Pancreas (tissue), 10 donors: ENCODE data around the gene NKAIN1. TPM values are rescaled to one million over a fixed set of nuclear protein-coding genes. Genes with fewer than 3 reads are reported as not detected.

Source experiments
- ATAC-seq, 4 donors: fragments of 200-7000 bp; cut with Tn5 transposase; one replicate each; pipeline versions ENCODE4 v1.8.0 to v1.9.1; 2020; ENCODE audit warnings: mild to moderate bottlenecking in 4 of 4, moderate library complexity in 4 of 4
- DNase-seq, 6 donors: peaks; one replicate each; pipeline ENCODE4 v3.0.0-alpha.2; 2020
- FAIRE-seq: peaks from 2 replicates; lab custom pipeline; 2012; peaks lifted over from hg19 to GRCh38; lab: Jason Lieb, UNC
- H3K27ac ChIP-seq, 4 donors: fragments of 200-600 bp; sonication (generic); 1 replicate in 3 of 4; 2 replicates in 1 of 4; pipeline versions ENCODE4 v1.5.0 to v1.8.0; 2020
- H3K27me3 ChIP-seq, 4 donors: fragments of 200-600 bp; one replicate each; pipeline ENCODE4 v1.8.0; 2021
- H3K36me3 ChIP-seq, 3 donors: fragments of 200-600 bp; sonication (generic) in 1 of 3; one replicate each; pipeline versions ENCODE4 v1.5.0 to v1.8.0; 2020 to 2021
- H3K4me1 ChIP-seq, 3 donors: fragments of 200-600 bp; one replicate each; pipeline ENCODE4 v1.8.0; 2021
- H3K4me3 ChIP-seq, 4 donors: fragments of 200-600 bp; sonication (generic) in 2 of 4; one replicate each; pipeline versions ENCODE4 v1.5.0 to v1.8.0; 2020 to 2021
- H3K9me3 ChIP-seq, 4 donors: fragments of 200-600 bp; one replicate each; pipeline ENCODE4 v1.8.0; 2021
- CTCF ChIP-seq, 4 donors: fragments of 200-600 bp; sonication (generic) in 3 of 4; IDR thresholded peaks; one replicate each; pipeline versions ENCODE4 v1.5.0 to v1.8.0; 2021; ENCODE audit warnings: antibody characterized with exemption in 4 of 4
- WGBS, 2 donors: extraction: QIAGEN DNeasy Blood & Tissue Kit; methylation state at CpG; one replicate each; pipeline ENCODE4 v1.1.7; 2013; 5-methylcytosine and 5-hydroxymethylcytosine counted together
- intact Hi-C, 3 donors: fragments of 100-400 bp; cut with DNase I; formaldehyde crosslinking; loops; one replicate each; pipeline versions ENCODE4 v1.11.1 to v1.14.2; 2022
- polyA plus RNA-seq, 2 donors: library from polyadenylated mRNA; stranded (reverse); fragments of 200-250 nt; gene quantifications; one replicate each; pipeline ENCODE4 v1.2.3, GENCODE V29; 2013
- total RNA-seq, 6 donors: library from RNA; stranded (reverse); fragmentation: NEBNext Ultra II Directional in 4 of 6; extraction: Animal tissue kit (Norgen Biotek cat#: 25700) in 4 of 6; gene quantifications; one replicate each; pipeline versions ENCODE4 v1.2.1 to v1.2.4, GENCODE V29; 2021 to 2023
- donor health status: healthy with polysubstance abuse.
- donor health status: DM: no; HTN: no; CAD: no; lungs with moderate emphysema.
- donor health status: DM: no; HTN: no; CAD: no.
- donor health status: control.
- donor health status: control.
- donor health status: Bipolar disorder and iron deficiency.
- donor health status: DM: yes; HTN: yes; CAD: no.
- donor health status: DM: no; HTN: no; CAD: no.
- donor health status: DM: no; HTN: no; CAD: no.
- donor health status: DM: yes; HTN: yes; CAD: no.

The NKAIN1 gene
- total and polyA plus RNA-seq, 8 donors: 0.12 to 0.73 (median 0.21) TPM; not detected in 2

- H3K9me3 ChIP-seq: no peaks in the 10 kb centered on the region
- TF ChIP-seq CTCF (IDR thresholded peaks at IDR 0.05): no peak
- DNase-seq: no peak
- intact Hi-C loops: no loop called here
- no peak for FAIRE-seq
- H3K4me1 ChIP-seq: peaks cover 0 to 2% (median 0%) of the 10 kb centered on the region in 3 donors
- no peaks in the 10 kb centered on the region for H3K36me3 ChIP-seq
- no peaks in the 10 kb centered on the region for H3K27me3 ChIP-seq
- H3K4me3 ChIP-seq: no peak overlapping the region
- WGBS, 2 donors: 71 to 76% methylated on average over 8 of the region's 8 CpGs
- no peak for ATAC-seq
- H3K27ac ChIP-seq: no peak overlapping the region
These were observed 87.4 kb downstream of the NKAIN1 start for GRCh38 chr1:31152181-31152795.

- H3K9me3 ChIP-seq: no peaks in the 10 kb centered on the region
- peaks cover 0 to 2% (median 0%) of the 10 kb centered on the region in 3 donors for H3K4me1 ChIP-seq
- 87 to 89% methylated on average over 3 of the region's 3 CpGs for WGBS, 2 donors
- H3K4me3 ChIP-seq: no peak overlapping the region
- DNase-seq (no peak), ATAC-seq (no peak), FAIRE-seq (no peak)
- no peak overlapping the region for H3K27ac ChIP-seq
- TF ChIP-seq CTCF (IDR thresholded peaks at IDR 0.05): no peak
- H3K27me3 ChIP-seq: no peaks in the 10 kb centered on the region
- intact Hi-C loops: no loop called here
- no peaks in the 10 kb centered on the region for H3K36me3 ChIP-seq
These were observed 88.3 kb downstream of the NKAIN1 start for GRCh38 chr1:31151402-31151801.

GRCh38 chr1:31148409-31148808 lies 91.3 kb downstream of the NKAIN1 start:
- H3K9me3 ChIP-seq: no peaks in the 10 kb centered on the region
- ATAC-seq (no peak), DNase-seq (no peak), FAIRE-seq (no peak)
- H3K4me3 ChIP-seq: no peak overlapping the region
- no peaks in the 10 kb centered on the region for H3K4me1 ChIP-seq
- no peak for TF ChIP-seq CTCF (IDR thresholded peaks at IDR 0.05)
- 90 to 93% methylated on average over 1 of the region's 1 CpG for WGBS, 2 donors
- no peak overlapping the region for H3K27ac ChIP-seq
- no peaks in the 10 kb centered on the region for H3K36me3 ChIP-seq
- H3K27me3 ChIP-seq: no peaks in the 10 kb centered on the region
- intact Hi-C loops: no loop called here

GRCh38 chr1:31145648-31146047 lies 94.0 kb downstream of the NKAIN1 start:
- DNase-seq (no peak), FAIRE-seq (no peak), ATAC-seq (no peak)
- no peak overlapping the region for H3K27ac ChIP-seq
- intact Hi-C loops: no loop called here
- no peaks in the 10 kb centered on the region for H3K9me3 ChIP-seq
- TF ChIP-seq CTCF (IDR thresholded peaks at IDR 0.05): no peak
- H3K4me3 ChIP-seq: no peak overlapping the region
- no peaks in the 10 kb centered on the region for H3K27me3 ChIP-seq
- H3K36me3 ChIP-seq: no peaks in the 10 kb centered on the region
- no peaks in the 10 kb centered on the region for H3K4me1 ChIP-seq
- 17 to 20% methylated on average over 3 of the region's 3 CpGs for WGBS, 2 donors

GRCh38 chr1:31144442-31144841 lies 95.2 kb downstream of the NKAIN1 start:
- Histone ChIP-seq H3K36me3 (no peaks in the 10 kb centered on the region), H3K27me3 (no peaks in the 10 kb centered on the region), H3K9me3 (no peaks in the 10 kb centered on the region), H3K4me3 (no peak overlapping the region), H3K27ac (no peak overlapping the region), H3K4me1 (no peaks in the 10 kb centered on the region)
- ATAC-seq (no peak), FAIRE-seq (no peak), DNase-seq (no peak)
- no peak for TF ChIP-seq CTCF (IDR thresholded peaks at IDR 0.05)
- intact Hi-C loops: no loop called here
- WGBS, 2 donors: 87% methylated on average over 8 of the region's 8 CpGs
